K562 (cell line): ENCODE results near the gene RREB1. TPM values are rescaled to one million over a fixed set of nuclear protein-coding genes. Genes with fewer than 3 reads are reported as not detected.
A peak's percentile ranks its signal among the peaks of the same experiment; 100 is the strongest.

Experiments used
- CTBP1 ChIP-seq: fragments of 450-650 bp; IDR thresholded peaks from 2 replicates; pipeline ENCODE4 v1.6.1; 2016; ENCODE audit warnings: borderline replicate concordance
- DPF2 ChIP-seq: fragments of 450-650 bp; IDR thresholded peaks from 2 replicates; pipeline ENCODE4 v1.6.1; 2016
- HDAC1 ChIP-seq, 2 experiments: fragments of 450-650 bp; IDR thresholded peaks; 2 replicates each; pipeline ENCODE4 v1.6.1; 2016 to 2017; ENCODE audit warnings: inconsistent platforms in 1 of 2, mild to moderate bottlenecking in 1 of 2, moderate library complexity in 1 of 2
- KLF10 ChIP-seq: fragments of 250-450 bp; sonication (Bioruptor Pico); IDR thresholded peaks from 2 replicates; pipeline ENCODE4 v1.6.1; 2021; ENCODE audit warnings: matching md5 sums
- MED1 ChIP-seq: sonication (generic); formaldehyde crosslinking; IDR thresholded peaks from 2 replicates; pipeline ENCODE4 v1.8.1; 2023; ENCODE audit warnings: missing genetic modification reagents, borderline replicate concordance
- NR2C1 ChIP-seq, 2 experiments: fragments of 450-650 bp; IDR thresholded peaks; 2 replicates each; pipeline ENCODE4 v1.6.1; 2017; ENCODE audit warnings: mild to moderate bottlenecking in 2 of 2, antibody characterized with exemption in 1 of 2, inconsistent platforms in 1 of 2, missing compliant biosample characterization in 1 of 2, missing genetic modification characterization in 1 of 2
- NR2C2 ChIP-seq, 2 experiments: fragments of 200-800 bp in 1 of 2; sonication (Bioruptor generic) in 1 of 2; sonication (generic) in 1 of 2; formaldehyde crosslinking in 1 of 2; IDR thresholded peaks; 2 replicates each; pipeline versions ENCODE4 v1.6.1 to v1.8.0; 2016 to 2022; ENCODE audit warnings: mild to moderate bottlenecking in 1 of 2, missing compliant biosample characterization in 1 of 2, missing genetic modification characterization in 1 of 2, missing genetic modification reagents in 1 of 2
- PHF8 ChIP-seq: fragments of 200-600 bp; sonication (generic); IDR thresholded peaks from 2 replicates; pipeline ENCODE4 v1.6.1; 2012; ENCODE audit warnings: mixed run types, mild to moderate bottlenecking, inconsistent platforms, low read length, moderate library complexity, borderline replicate concordance
- PKNOX1 ChIP-seq: fragments of 450-650 bp; IDR thresholded peaks from 2 replicates; pipeline ENCODE4 v1.6.1; 2016
- SMAD1 ChIP-seq: fragments of 150-350 bp; IDR thresholded peaks from 2 replicates; pipeline ENCODE4 v1.6.1; 2014; ENCODE audit warnings: low read length, low read depth; ENCODE audit not compliant: partially characterized antibody
- SMARCE1 ChIP-seq: fragments of 450-650 bp; IDR thresholded peaks from 2 replicates; pipeline ENCODE4 v1.7.1; 2016; ENCODE audit warnings: mild to moderate bottlenecking
- SREBF1 ChIP-seq: fragments of 150-350 bp; IDR thresholded peaks from 2 replicates; pipeline ENCODE4 v1.6.1; 2014; ENCODE audit warnings: antibody characterized with exemption, low read depth, low read length, borderline replicate concordance
- VEZF1 ChIP-seq: fragments of 200-800 bp; sonication (Bioruptor generic); IDR thresholded peaks from 2 replicates; pipeline ENCODE4 v1.6.1; 2017; ENCODE audit warnings: missing genetic modification characterization, missing compliant biosample characterization
- ZBTB2 ChIP-seq: fragments of 450-650 bp; IDR thresholded peaks from 2 replicates; pipeline ENCODE4 v1.6.1; 2016; ENCODE audit warnings: antibody characterized with exemption
- ZBTB7A ChIP-seq: IDR thresholded peaks from 2 replicates; pipeline ENCODE4 v1.6.1; 2011; ENCODE audit warnings: low read depth, mild to moderate bottlenecking, low read length, moderate library complexity, borderline replicate concordance; ENCODE audit not compliant: control insufficient read depth
- ZNF444 ChIP-seq: fragments of 250-450 bp; sonication (Bioruptor Pico); IDR thresholded peaks from 2 replicates; pipeline ENCODE4 v1.4.0; 2020; ENCODE audit warnings: mild to moderate bottlenecking, moderate library complexity
- ZNF740 ChIP-seq, 3 experiments: fragments of 200-800 bp in 1 of 3; sonication (Bioruptor generic) in 1 of 3; sonication (generic) in 1 of 3; formaldehyde crosslinking in 1 of 3; IDR thresholded peaks; 2 replicates each; pipeline versions ENCODE4 v1.6.1 to v1.8.0; 2016 to 2022; ENCODE audit warnings: mild to moderate bottlenecking in 2 of 3, missing compliant biosample characterization in 2 of 3, missing genetic modification characterization in 2 of 3, missing genetic modification reagents in 1 of 3
- polyA plus RNA-seq, 8 experiments: library from polyadenylated mRNA; depleted of rRNA in 4 of 8; stranded (reverse) in 5 of 8; unstranded in 3 of 8; fragments of >200 nt; fragmentation: Nextera tagmentation in 2 of 8; fragmentation: Illumina TruSeq in 1 of 8; extraction: Ambion mirVana in 2 of 8; extraction: Trizol in 1 of 8; gene quantifications; 2 replicates each; pipeline versions ENCODE4 v1.2.1 to v1.2.3, GENCODE V29; 2011 to 2014; ENCODE audit warnings: inconsistent platforms in 1 of 8, missing spikeins in 1 of 8
- total RNA-seq, 7 experiments: library from RNA; depleted of rRNA in 6 of 7; stranded (reverse); fragments of >200 nt in 6 of 7; fragmentation: Illumina TruSeq in 2 of 7; extraction: Trizol in 2 of 7; gene quantifications; 2 replicates each; pipeline versions ENCODE4 v1.2.1 to v1.2.3, GENCODE V29; 2011 to 2021; ENCODE audit warnings: low replicate concordance in 1 of 7

RREB1 gene
- total and polyA plus RNA-seq, 9 of the 15 experiments (the other 6 are each of a cell fraction or from before 2014, with no cell fraction given), result 3.3 to 64.2 (median 19.3) TPM

DNA sequence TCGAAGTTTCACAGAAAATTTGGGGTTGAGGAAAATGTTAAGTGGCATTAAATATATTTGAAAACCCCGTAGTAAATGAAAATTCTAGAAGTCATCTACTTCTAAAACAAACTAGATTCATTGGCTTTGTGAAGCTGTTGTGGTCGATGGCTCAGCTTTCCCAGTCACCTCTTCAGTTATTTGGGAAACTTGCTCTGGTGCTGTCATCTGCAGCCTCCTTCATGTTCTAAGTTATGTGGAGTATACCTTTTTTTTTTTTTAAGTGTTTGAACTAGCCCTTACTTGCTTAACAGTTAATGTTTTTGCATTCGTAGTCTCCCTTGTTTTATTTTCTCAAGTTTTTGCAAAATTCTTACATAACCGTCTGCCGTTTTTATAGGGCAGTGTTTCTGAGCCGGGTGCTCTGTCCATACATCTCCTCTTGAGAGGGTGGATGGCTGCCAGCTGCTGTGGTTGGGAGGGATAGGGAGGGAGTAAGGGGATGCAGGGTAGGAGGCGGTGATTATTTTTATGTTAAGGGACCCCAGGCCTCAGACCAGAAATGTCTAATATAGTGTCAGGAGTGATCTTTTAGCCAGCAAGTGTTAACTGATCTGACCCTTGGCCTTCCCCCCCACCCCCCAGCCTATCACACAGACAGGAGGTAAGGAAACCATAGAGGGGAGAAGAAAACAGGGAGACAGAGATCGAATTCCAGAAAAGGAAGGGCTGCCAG is 7.1 kb downstream of the RREB1 start (continued):
- TF ChIP-seq VEZF1 (CRISPR knock-in tag) (peak; percentile 29), PKNOX1 (0 out of 2 replicates have a peak, but pooled peaks have one; percentile 29), ZNF740 (CRISPR knock-in tag; IDR thresholded peaks at IDR 0.05) (peak; percentile 64; the same call in 1 of the 2 replicates), ZNF740 (tag; IDR thresholded peaks at IDR 0.05) (peak in 1 of 2 experiments; percentile 74; a peak in 2 of 4 replicates), HDAC1 (IDR thresholded peaks at IDR 0.05) (0 out of 4 replicates have a peak, but pooled peaks of 1 of the 2 experiments have one; percentile 23), NR2C2 (CRISPR knock-in tag; IDR thresholded peaks at IDR 0.05) (no peak), NR2C2 (tag; IDR thresholded peaks at IDR 0.05) (peak; percentile 71; the same call in 1 of the 2 replicates), PHF8 (no peak), SMAD1 (no peak), ZBTB7A (peak; percentile 43; the same call in 1 of the 2 replicates), SMARCE1 (0 out of 2 replicates have a peak, but pooled peaks have one; percentile 43), ZNF444 (CRISPR knock-in tag) (no peak), ZBTB2 (0 out of 2 replicates have a peak, but pooled peaks have one; percentile 24), CTBP1 (peak; percentile 39; the same call in 1 of the 2 replicates), DPF2 (0 out of 2 replicates have a peak, but pooled peaks have one; percentile 19), MED1 (CRISPR knock-in tag) (no peak), NR2C1 (IDR thresholded peaks at IDR 0.05) (peak; percentile 15; the same call in 1 of the 2 replicates), NR2C1 (tag; IDR thresholded peaks at IDR 0.05) (peak; percentile 44; the same call in 1 of the 2 replicates), KLF10 (CRISPR knock-in tag) (no peak), SREBF1 (no peak)
